OCI-LY7 (cell line): Measurements from ENCODE around the gene KCNQ1. TPM values are rescaled to one million over a fixed set of nuclear protein-coding genes. Genes with fewer than 3 reads are reported as not detected.

ENCODE experiments used
- BruUV-seq: library from RNA; stranded (reverse); fragments of 400-500 nt; replicated peaks from 2 replicates; lab custom pipeline; 2021; lab: Mats Ljungman, UMichigan
- CTCF ChIA-PET: fragments of 300-600 bp; sonication (Branson Sonifier 250); formaldehyde crosslinking; loops from one replicate; lab custom pipeline; 2022; ENCODE audit warnings: antibody characterized with exemption; ENCODE audit not compliant: unreplicated experiment; lab: Charles Lee
- POLR2A ChIA-PET: fragments of 300-600 bp; sonication (Branson Sonifier 250); formaldehyde crosslinking; loops from one replicate; lab custom pipeline; 2022; ENCODE audit warnings: antibody characterized with exemption; lab: Charles Lee
- DNase-seq: peaks from one replicate; pipeline ENCODE4 v3.0.0-alpha.2; 2015; ENCODE audit warnings: low spot score
- H2AFZ ChIP-seq: fragments of 200-600 bp; sonication (generic), shearing (Covaris generic); 2 replicates; pipeline ENCODE4 v1.6.1; 2014; ENCODE audit warnings: mild to moderate bottlenecking, antibody characterized with exemption, low read length, moderate library complexity
- H3K27ac ChIP-seq: fragments of 200-600 bp; sonication (generic); 2 replicates; pipeline ENCODE4 v1.5.1; 2014; ENCODE audit warnings: mixed run types, low read depth, mild to moderate bottlenecking, moderate library complexity, low read length, inconsistent platforms; ENCODE audit not compliant: poor library complexity, severe bottlenecking
- H3K36me3 ChIP-seq: fragments of 200-600 bp; sonication (generic); 2 replicates; pipeline ENCODE4 v1.6.1; 2014; ENCODE audit warnings: mild to moderate bottlenecking, antibody characterized with exemption, low read length, moderate library complexity, mixed read lengths; ENCODE audit not compliant: insufficient read depth
- H3K4me1 ChIP-seq: fragments of 200-600 bp; sonication (generic); 2 replicates; pipeline ENCODE4 v1.5.1; 2014; ENCODE audit warnings: mild to moderate bottlenecking, low read length; ENCODE audit not compliant: insufficient read depth, poor library complexity, severe bottlenecking
- H3K4me2 ChIP-seq: fragments of 200-600 bp; sonication (generic); 2 replicates; pipeline ENCODE4 v1.6.1; 2014; ENCODE audit warnings: mild to moderate bottlenecking, low read length
- H3K4me3 ChIP-seq: fragments of 200-600 bp; sonication (generic); 2 replicates; pipeline ENCODE4 v1.5.1; 2014; ENCODE audit warnings: mild to moderate bottlenecking, low read depth, low read length; ENCODE audit not compliant: poor library complexity, severe bottlenecking
- H3K79me2 ChIP-seq: fragments of 200-600 bp; sonication (generic); 2 replicates; pipeline ENCODE4 v1.6.1; 2016; ENCODE audit warnings: low read depth, mild to moderate bottlenecking, low read length, moderate library complexity, mixed read lengths; ENCODE audit not compliant: insufficient read depth
- H3K9me2 ChIP-seq: fragments of 200-600 bp; sonication (generic); 2 replicates; pipeline ENCODE4 v1.6.1; 2016; ENCODE audit warnings: mild to moderate bottlenecking, low read length, mixed read lengths; ENCODE audit not compliant: insufficient read depth
- H3K9me3 ChIP-seq: fragments of 200-600 bp; sonication (generic); 2 replicates; pipeline ENCODE4 v1.6.1; 2014; ENCODE audit warnings: mild to moderate bottlenecking, mixed run types, low read length, mixed read lengths
- H4K20me1 ChIP-seq: fragments of 200-600 bp; sonication (generic); 2 replicates; pipeline ENCODE4 v1.6.1; 2014; ENCODE audit warnings: mild to moderate bottlenecking, antibody characterized with exemption, low read length, moderate library complexity, mixed read lengths; ENCODE audit not compliant: insufficient read depth
- EZH2phosphoT487 ChIP-seq: fragments of 200-600 bp; sonication (generic); IDR thresholded peaks from 2 replicates; pipeline ENCODE4 v1.6.1; 2018; ENCODE audit warnings: low read depth, borderline replicate concordance, mild to moderate bottlenecking, mixed run types, antibody characterized with exemption, low read length, moderate library complexity, mixed read lengths
- intact Hi-C: fragments of 100-400 bp; cut with micrococcal nuclease; formaldehyde crosslinking; loops from one replicate; pipeline ENCODE4 v1.10.0; 2022; ENCODE audit not compliant: unreplicated experiment
- total RNA-seq, 2 experiments: library from RNA; depleted of rRNA in 1 of 2; stranded (reverse); fragments of >200 nt in 1 of 2; shearing (Covaris generic) in 1 of 2; gene quantifications; 2 replicates each; pipeline ENCODE4 v1.2.3, GENCODE V29; 2014 to 2022
- TF ChIP-seq, protein P1 (sequence below): fragments of 200-600 bp; sonication (generic); conservative IDR thresholded peaks from 2 replicates; pipeline ENCODE4 v1.5.1; 2014; ENCODE audit warnings: mild to moderate bottlenecking, antibody characterized with exemption, low read length, moderate library complexity, mixed read lengths

KCNQ1 gene
- total RNA-seq, 2 experiments from 2014 or later = 0.22 to 1.3 TPM

DNA sequence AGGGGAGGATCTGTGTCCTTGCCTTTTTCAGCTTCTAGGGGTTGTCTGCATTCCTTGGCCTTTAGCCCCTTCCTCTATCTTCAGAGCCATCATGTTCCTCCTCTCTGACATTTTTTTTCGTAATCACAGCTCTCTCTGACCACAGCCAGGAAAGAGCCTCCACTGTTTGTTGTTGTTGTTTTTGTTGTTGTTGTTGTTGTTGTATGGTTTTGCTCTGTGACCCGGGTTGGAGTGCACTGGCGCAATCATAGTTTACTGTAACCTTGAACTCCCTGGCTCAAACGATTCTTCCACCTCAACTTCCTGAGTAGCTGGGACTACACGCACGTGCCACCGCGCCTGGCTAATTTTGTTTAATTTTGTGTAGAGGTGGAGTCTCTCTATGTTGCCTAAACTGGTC, 310.3 kb downstream of the KCNQ1 start:
- no peak overlapping the region for H3K27ac ChIP-seq
- no TSS peak for BruUV-seq
- no peaks in the 10 kb centered on the region for H3K4me1 ChIP-seq
- intact Hi-C loops = no loop called here
- DNase-seq = no peak
- no peaks in the 10 kb centered on the region for H3K79me2 ChIP-seq
- no peak overlapping the region for H3K4me2 ChIP-seq
- no peaks in the 10 kb centered on the region for H4K20me1 ChIP-seq
- H3K9me3 ChIP-seq = no peaks in the 10 kb centered on the region
- no peaks in the 10 kb centered on the region for H3K9me2 ChIP-seq
- H2AFZ ChIP-seq = no peak overlapping the region
- CTCF ChIA-PET = no interaction called here
- TF ChIP-seq, protein P1, sequence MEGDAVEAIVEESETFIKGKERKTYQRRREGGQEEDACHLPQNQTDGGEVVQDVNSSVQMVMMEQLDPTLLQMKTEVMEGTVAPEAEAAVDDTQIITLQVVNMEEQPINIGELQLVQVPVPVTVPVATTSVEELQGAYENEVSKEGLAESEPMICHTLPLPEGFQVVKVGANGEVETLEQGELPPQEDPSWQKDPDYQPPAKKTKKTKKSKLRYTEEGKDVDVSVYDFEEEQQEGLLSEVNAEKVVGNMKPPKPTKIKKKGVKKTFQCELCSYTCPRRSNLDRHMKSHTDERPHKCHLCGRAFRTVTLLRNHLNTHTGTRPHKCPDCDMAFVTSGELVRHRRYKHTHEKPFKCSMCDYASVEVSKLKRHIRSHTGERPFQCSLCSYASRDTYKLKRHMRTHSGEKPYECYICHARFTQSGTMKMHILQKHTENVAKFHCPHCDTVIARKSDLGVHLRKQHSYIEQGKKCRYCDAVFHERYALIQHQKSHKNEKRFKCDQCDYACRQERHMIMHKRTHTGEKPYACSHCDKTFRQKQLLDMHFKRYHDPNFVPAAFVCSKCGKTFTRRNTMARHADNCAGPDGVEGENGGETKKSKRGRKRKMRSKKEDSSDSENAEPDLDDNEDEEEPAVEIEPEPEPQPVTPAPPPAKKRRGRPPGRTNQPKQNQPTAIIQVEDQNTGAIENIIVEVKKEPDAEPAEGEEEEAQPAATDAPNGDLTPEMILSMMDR = no peak
- no peak for TF ChIP-seq EZH2phosphoT487
- POLR2A ChIA-PET = no interaction called here
- no peak overlapping the region for H3K4me3 ChIP-seq
- H3K36me3 ChIP-seq = no peaks in the 10 kb centered on the region

DNA sequence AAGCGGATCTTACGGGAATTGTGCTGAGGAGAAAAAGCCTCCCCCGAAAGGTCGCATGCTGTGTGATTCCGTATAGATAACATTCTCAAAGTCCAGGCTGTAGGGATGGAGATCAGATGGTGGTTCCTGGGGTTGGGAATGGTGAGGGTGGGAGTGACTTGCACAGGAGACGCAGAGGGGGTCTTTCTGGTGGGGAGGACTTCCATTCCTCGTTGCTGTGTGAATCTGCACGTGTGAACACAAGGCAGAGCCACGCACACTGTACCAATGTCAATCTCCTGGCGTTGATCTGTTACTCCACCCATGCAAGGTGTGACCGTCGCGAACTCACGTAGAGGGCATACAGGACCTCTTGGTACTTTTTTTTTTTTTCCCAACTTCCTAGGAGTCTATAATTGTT, 313.9 kb downstream of the KCNQ1 start:
- DNase-seq = no peak
- no peak overlapping the region for H3K27ac ChIP-seq
- H3K4me1 ChIP-seq = no peaks in the 10 kb centered on the region
- H3K4me2 ChIP-seq = no peak overlapping the region
- H3K36me3 ChIP-seq = no peaks in the 10 kb centered on the region
- intact Hi-C loops = no loop called here
- H3K79me2 ChIP-seq = no peaks in the 10 kb centered on the region
- H3K4me3 ChIP-seq = no peak overlapping the region
- ChIA-PET POLR2A (no interaction called here), CTCF (no interaction called here)
- H3K9me3 ChIP-seq = no peaks in the 10 kb centered on the region
- no peaks in the 10 kb centered on the region for H4K20me1 ChIP-seq
- TF ChIP-seq, protein P1 = no peak
- no peak for TF ChIP-seq EZH2phosphoT487
- no peaks in the 10 kb centered on the region for H3K9me2 ChIP-seq
- BruUV-seq = no TSS peak
- no peak overlapping the region for H2AFZ ChIP-seq

DNA sequence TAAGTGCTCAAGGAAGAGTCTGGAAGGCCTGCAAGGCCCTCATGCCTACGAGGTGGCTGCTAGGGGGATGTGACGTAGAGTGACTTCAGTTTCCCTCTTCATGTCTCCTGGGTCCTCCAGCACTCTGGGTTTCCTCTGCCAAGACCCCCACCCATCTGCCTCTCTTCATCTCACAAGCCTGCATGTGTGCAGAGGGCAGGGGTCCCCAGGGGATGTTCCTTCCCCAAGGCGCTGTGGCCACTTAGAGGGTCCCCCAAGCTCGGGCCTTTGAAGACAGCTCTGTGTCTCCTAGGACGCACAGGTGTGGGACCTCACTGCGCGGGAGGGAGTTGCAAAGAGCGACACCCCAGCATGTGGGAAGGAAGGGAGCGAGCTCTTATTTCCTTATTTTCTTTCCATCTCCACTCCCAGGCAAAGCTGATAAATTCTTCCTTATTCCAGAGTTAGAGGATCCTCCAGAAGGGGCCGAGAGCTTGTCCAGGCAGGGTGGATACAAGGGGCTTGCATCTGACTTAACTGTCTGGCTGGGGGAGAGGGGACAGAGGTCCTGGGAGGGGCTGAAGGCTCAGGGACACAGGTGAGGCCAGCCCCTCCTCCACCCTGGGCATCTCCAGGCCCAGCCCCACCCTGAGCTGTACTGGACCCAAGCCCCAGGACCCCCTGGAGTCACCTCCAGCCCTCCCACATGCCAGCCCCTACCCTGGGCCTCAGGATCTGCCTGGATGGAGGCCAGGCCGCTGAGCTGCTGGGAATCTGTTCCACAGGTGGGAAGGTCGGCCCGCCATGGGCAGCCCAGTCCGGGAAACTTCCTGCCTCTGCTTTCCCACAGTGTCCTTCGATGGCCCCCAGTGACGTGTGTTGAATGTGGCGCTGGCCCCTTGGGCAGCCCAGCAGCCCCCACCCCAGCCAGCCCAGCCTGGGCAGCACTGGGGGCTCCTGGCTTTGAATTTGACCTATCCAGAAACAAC, 314.7 kb downstream of the KCNQ1 start:
- Histone ChIP-seq H3K4me1 (no peaks in the 10 kb centered on the region), H2AFZ (no peak overlapping the region), H3K27ac (no peak overlapping the region), H3K9me3 (no peaks in the 10 kb centered on the region), H3K36me3 (no peaks in the 10 kb centered on the region), H3K4me3 (no peak overlapping the region), H3K79me2 (no peaks in the 10 kb centered on the region), H4K20me1 (no peaks in the 10 kb centered on the region), H3K4me2 (no peak overlapping the region), H3K9me2 (no peaks in the 10 kb centered on the region)
- POLR2A ChIA-PET = no interaction called here
- TF ChIP-seq, protein P1 = no peak
- no peak for TF ChIP-seq EZH2phosphoT487
- intact Hi-C loops = no loop called here
- BruUV-seq = no TSS peak
- CTCF ChIA-PET = no interaction called here
- DNase-seq = no peak
